Gastrocnemius medialis (tissue), 4 donors: ENCODE results near the gene HOXD12.

Experiments used
- CTCF ChIP-seq, 5 experiments: fragments of 450-650 bp in 3 of 5; fragments of 200-600 bp in 2 of 5; sonication (generic) in 2 of 5; IDR thresholded peaks in 4 of 5; conservative IDR thresholded peaks in 1 of 5; 1 replicate in 4 of 5; 2 replicates in 1 of 5; pipeline ENCODE4 v1.5.1; 2016 to 2019; ENCODE audit warnings: antibody characterized with exemption in 5 of 5, mild to moderate bottlenecking in 3 of 5, moderate library complexity in 3 of 5
- POLR2A ChIP-seq, 2 donors: fragments of 450-650 bp; IDR thresholded peaks; one replicate each; pipeline ENCODE4 v1.6.1; 2017; ENCODE audit warnings: antibody characterized with exemption in 2 of 2, mild to moderate bottlenecking in 2 of 2, moderate library complexity in 2 of 2

- TF ChIP-seq POLR2A (IDR thresholded peaks at IDR 0.05) (no peak), CTCF (IDR thresholded peaks at IDR 0.05 in 4 of 5, conservative IDR thresholded peaks at IDR 0.05 in 1 of 5) (no peak)
Observed at GRCh38 chr2:176076796-176077195, 22.8 kb upstream of the HOXD12 start.
